HG03175 (cell line): ENCODE results near the gene LAMA5.

Experiments used
- ATAC-seq: cut with Tn5 transposase; IDR thresholded peaks from one replicate; pipeline ENCODE4 v1.9.1; 2021; ENCODE audit warnings: mild to moderate bottlenecking, moderate library complexity; ENCODE audit not compliant: unreplicated experiment

Gene LAMA5

DNA sequence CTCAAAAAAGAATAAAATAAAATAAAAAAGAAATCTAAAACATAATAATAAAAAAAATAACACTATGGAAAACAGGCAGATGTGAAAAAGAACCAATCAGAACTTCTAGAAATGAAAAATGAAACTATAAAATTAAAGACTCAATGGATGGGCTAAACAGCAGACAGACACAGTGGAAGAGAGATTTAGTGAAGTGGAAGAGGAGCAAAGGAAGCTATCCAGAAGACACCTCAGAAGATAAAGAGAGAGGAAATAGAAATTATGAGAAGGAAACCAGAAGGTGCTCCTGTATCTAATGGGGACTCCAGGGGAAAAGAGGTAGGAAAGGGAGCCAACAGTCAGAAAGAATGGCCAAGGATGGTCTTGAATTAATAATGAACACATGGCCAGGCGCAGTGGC lies 18.5 kb downstream of the LAMA5 start:
- no peak for ATAC-seq

DNA sequence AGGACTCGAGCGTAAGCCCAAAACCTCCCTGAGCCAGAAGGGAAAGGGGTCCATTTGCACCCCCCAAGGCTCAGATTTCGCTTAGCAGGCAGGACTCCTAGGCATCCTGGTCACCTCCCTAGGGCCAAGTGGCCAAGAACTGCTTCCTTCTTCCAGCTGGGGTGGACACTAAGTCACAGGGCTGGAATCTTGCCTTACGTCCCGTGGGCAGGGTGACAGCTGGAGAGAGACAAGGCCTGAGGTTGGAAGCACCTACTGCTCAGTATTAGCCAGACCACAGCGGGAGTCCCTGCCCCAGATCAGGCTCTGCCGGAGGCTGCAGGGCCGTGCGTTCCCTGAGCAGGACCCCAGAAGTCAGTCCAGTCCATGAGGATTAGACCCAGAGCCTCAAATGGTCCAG lies 19.7 kb downstream of the LAMA5 start:
- ATAC-seq = no peak

DNA sequence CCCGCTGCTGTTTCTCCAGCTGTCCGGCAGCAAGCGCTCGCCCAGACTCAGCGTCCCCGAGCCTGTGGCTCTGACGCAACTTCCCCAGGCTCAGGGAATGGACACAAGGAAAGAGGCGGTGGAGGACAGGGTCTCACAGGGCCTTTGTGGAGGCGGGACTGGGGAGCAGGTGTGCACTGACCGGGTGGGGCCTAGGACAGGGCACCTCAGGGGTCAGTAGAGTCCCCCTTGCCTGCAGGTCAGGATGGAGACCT lies 20.0 kb downstream of the LAMA5 start:
- ATAC-seq = no peak

DNA sequence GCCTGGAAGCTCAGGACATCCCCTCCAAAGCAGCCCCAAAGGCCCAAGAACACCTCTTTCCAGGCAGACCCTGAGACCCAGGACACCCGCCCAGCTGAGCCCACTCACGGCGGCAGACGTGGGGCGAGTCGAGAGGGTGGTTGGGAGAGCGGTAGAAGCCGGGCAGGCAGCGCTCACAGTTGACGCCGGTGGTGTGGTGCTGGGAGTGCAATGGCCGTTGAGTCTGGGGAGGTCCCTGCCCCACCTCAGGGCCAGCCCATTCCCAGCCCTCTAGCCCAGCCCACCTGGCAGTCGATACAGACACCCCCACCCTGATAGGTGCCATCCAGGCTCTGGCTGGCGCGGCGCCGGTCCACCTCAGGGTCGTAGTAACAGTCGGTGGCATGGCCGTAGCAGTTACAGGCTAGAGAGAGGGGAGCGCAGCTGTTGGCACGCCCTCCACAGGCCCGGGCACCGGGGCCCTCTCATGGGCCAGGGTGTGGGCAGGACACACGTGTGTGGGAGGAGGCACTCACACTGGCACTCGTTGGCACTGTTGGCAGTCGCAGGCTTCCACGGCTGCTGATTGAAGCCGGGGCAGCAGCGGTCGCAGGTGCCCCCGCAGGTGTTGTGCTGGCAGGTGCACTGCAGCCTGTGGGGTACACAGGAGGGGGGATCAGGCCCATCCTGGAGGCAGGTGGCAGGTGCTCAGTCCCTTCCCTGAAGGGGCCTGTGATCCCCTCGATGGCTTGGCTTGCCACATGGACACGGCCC lies 20.5 kb downstream of the LAMA5 start:
- no peak for ATAC-seq

GRCh38 chr20:62345681-62346370 lies 21.3 kb downstream of the LAMA5 start:
- no peak for ATAC-seq

- no peak for ATAC-seq
These were observed 22.3 kb downstream of the LAMA5 start for GRCh38 chr20:62344782-62345181.

DNA sequence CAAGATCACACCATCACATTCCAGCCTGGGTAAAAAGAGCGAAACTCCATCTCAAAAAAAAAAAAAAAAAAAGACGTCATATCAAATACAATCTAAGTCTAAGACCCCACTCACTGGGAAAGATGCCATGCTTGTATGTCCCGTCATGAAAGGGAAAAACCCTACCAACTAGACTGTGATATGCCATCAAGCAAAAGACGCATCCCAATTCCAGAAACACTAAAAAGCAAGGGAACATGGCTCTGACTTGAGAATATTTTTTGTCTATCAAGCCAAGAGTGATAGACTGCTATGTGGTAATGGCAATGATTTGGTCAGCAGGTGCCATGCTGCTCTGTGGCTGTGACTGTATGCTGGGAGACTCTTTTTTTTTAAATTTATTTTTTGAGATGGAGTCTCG lies 23.0 kb downstream of the LAMA5 start:
- no peak for ATAC-seq

DNA sequence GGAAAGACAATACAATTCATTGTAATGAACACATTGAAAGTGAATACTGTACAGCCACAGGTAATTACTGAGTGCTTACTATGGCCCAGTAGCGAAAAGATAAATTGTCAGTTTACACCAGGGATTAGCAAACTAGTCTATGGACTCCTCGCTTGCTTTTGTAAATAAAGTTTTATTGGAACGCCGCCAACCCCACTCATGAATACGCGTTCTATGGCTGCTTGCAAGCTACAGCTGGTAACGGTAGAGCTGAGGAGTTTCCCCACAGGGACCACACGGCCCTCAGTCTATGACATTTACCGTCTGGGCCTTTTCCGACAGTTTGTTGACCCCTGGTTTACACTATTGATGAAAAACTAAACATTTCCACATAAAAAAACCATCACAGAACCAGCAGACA lies 24.2 kb downstream of the LAMA5 start:
- ATAC-seq = no peak

GRCh38 chr20:62339647-62340062 lies 27.5 kb downstream of the LAMA5 start:
- peak; percentile 68 for ATAC-seq

DNA sequence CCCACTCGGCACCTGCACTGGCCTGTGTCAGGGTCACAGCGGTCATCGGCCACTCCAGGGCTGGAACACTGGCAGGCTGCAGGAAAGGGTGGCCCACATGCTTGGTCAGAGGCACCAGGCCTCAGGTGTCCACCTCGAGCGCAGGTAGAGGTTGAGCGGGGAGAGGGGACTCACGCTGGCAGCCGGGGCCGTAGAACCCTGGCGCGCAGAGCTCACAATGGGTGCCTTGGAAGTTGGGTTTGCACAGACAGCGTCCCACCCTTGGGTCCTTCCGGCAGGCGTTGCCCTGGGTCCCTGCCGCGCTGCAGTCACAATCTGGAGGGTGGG lies 28.9 kb downstream of the LAMA5 start:
- no peak for ATAC-seq

GRCh38 chr20:62337558-62338293 lies 29.4 kb downstream of the LAMA5 start:
- peak; percentile 46 for ATAC-seq

- ATAC-seq = no peak
These were observed 30.1 kb downstream of the LAMA5 start for GRCh38 chr20:62336775-62337557.

DNA sequence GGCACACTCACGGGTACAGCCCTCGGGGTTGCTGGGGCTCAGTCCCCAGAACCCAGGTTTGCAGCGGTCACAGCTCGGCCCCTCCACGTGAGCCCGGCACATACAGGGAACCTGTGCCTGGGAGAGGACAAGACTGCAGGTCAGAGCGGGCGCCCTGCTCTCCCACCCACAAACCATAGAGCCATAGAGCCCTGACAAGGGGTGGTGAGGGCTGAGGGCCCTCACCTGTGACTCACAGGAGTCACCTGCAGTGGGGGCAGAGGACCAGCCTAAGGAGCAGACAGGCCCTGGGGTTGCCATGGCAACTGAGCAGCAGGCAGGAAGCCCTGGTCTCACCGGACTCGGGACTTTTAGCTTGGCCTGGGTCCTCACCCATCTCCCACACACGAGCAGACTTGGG lies 30.8 kb downstream of the LAMA5 start:
- ATAC-seq = no peak

- ATAC-seq = no peak
These were observed 31.6 kb downstream of the LAMA5 start for GRCh38 chr20:62335532-62335931.

- no peak for ATAC-seq
These were observed 32.2 kb downstream of the LAMA5 start for GRCh38 chr20:62334881-62335280.

GRCh38 chr20:62333820-62334595 lies 33.1 kb downstream of the LAMA5 start:
- no peak for ATAC-seq

DNA sequence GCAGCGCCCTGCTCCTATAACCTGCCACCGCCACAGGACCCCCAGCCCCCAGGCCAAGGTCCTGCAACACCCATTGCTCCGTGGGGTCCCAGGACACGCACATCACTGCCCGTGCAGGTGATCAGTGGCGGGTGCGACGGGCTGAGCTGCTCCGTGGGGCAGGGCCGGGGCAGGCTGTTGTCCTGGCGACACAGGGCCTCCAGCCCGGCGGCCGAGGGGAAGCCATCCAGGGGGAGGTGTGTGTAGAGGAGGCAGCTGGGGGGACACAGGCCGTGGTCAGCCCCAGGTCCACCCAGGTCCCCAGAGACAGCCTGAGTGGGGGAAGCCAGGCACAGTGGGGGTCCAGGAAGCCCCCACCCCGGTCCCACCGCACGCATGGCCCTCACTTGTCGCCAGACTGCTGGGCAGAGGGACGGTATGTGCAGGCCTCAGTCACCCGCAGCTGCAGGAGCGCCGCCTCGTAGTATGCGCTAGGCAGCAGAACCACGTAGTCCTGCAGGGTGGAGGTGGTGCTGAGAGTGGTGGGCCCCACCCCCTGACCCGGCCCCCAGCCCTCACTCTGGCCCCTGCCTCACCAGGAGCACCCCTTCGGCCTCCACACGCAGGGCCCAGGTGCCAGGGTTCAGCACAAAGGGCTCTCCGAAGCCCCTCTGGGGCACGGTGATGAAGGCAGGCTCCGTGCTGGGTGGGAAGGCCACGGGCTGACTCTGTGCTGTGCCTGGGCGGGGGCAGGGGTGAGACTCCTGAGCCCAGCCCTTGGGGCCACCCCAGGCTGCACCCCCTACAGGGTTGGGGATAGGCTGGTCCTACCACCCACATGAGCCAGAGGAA lies 33.9 kb downstream of the LAMA5 start:
- ATAC-seq = no peak

- ATAC-seq = no peak
These were observed 34.7 kb downstream of the LAMA5 start for GRCh38 chr20:62332421-62332820.

- ATAC-seq = no peak
These were observed 35.8 kb downstream of the LAMA5 start for GRCh38 chr20:62331347-62331746.
